DND-41 (cell line): Measurements from ENCODE around the gene SLAIN2.

Source experiments
- CTCF ChIP-seq: IDR thresholded peaks from 2 replicates; pipeline ENCODE4 v1.5.1; 2012; ENCODE audit warnings: borderline replicate concordance, low read length, moderate library complexity, mild to moderate bottlenecking; ENCODE audit not compliant: poor library complexity, severe bottlenecking; ENCODE audit errors: extremely low read depth
- EZH2 ChIP-seq: IDR thresholded peaks from 3 replicates; pipeline ENCODE4 v1.6.1; 2012; ENCODE audit warnings: borderline replicate concordance, low read depth, mild to moderate bottlenecking, moderate library complexity, low read length, inconsistent platforms; ENCODE audit not compliant: severe bottlenecking

GRCh38 chr4:48405924-48406323, 64.6 kb downstream of the SLAIN2 start:
- no peak for TF ChIP-seq CTCF
- no peak for TF ChIP-seq EZH2
